ENCODE data around the gene ATP2B1.

ATP2B1 gene

GRCh38 chr12:89650239-89650638 is 58.4 kb downstream of the ATP2B1 start:
- DNase-seq = no peak

- no peak for DNase-seq
These were observed 58.8 kb downstream of the ATP2B1 start for GRCh38 chr12:89649820-89650219.

GRCh38 chr12:89649139-89649538 is 59.5 kb downstream of the ATP2B1 start:
- DNase-seq = no peak

GRCh38 chr12:89648211-89648930 is 60.3 kb downstream of the ATP2B1 start:
- no peak for DNase-seq

GRCh38 chr12:89645434-89645833 is 63.2 kb downstream of the ATP2B1 start:
- DNase-seq = no peak

GRCh38 chr12:89642959-89643358 is 65.7 kb downstream of the ATP2B1 start:
- DNase-seq = no peak

- no peak for DNase-seq
These were observed 71.9 kb downstream of the ATP2B1 start for GRCh38 chr12:89636776-89637160.

- no peak for DNase-seq
These were observed 72.4 kb downstream of the ATP2B1 start for GRCh38 chr12:89636052-89636775.

GRCh38 chr12:89634508-89634907 is 74.1 kb downstream of the ATP2B1 start:
- no peak for DNase-seq

- DNase-seq = no peak
These were observed 75.9 kb downstream of the ATP2B1 start for GRCh38 chr12:89632778-89633177.

GRCh38 chr12:89622115-89622514 is 86.5 kb downstream of the ATP2B1 start:
- DNase-seq = no peak

GRCh38 chr12:89621521-89621920 is 87.1 kb downstream of the ATP2B1 start:
- DNase-seq = no peak

- no peak for DNase-seq
These were observed 88.9 kb downstream of the ATP2B1 start for GRCh38 chr12:89619764-89620163.

- no peak for DNase-seq
These were observed 90.3 kb downstream of the ATP2B1 start for GRCh38 chr12:89618113-89618862.

GRCh38 chr12:89610366-89610765 is 98.3 kb downstream of the ATP2B1 start:
- no peak for DNase-seq

GRCh38 chr12:89603678-89604077 is 105.0 kb downstream of the ATP2B1 start:
- DNase-seq = no peak

GRCh38 chr12:89597770-89598169 is 110.9 kb downstream of the ATP2B1 start:
- no peak for DNase-seq

- no peak for DNase-seq
These were observed 111.4 kb downstream of the ATP2B1 start for GRCh38 chr12:89597210-89597609.

- DNase-seq = no peak
These were observed 114.8 kb downstream of the ATP2B1 start for GRCh38 chr12:89593873-89594272.

- no peak for DNase-seq
These were observed 115.4 kb downstream of the ATP2B1 start for GRCh38 chr12:89593233-89593632.

- DNase-seq = no peak
These were observed 118.9 kb downstream of the ATP2B1 start for GRCh38 chr12:89589753-89590152.

- DNase-seq = no peak
These were observed 130.1 kb downstream of the ATP2B1 start for GRCh38 chr12:89578499-89578898.

- no peak for DNase-seq
These were observed 131.9 kb downstream of the ATP2B1 start for GRCh38 chr12:89576572-89577220.

Measured in SHP77 (cell line).